H1 (cell line): ENCODE measurements around the gene IRAK3. TPM values are rescaled to one million over a fixed set of nuclear protein-coding genes. Genes with fewer than 3 reads are reported as not detected.
A peak's percentile ranks its signal among the peaks of the same experiment; 100 is the strongest.

Source experiments
- ATF3 ChIP-seq: IDR thresholded peaks from 2 replicates; pipeline ENCODE4 v1.6.1; 2011; ENCODE audit warnings: low read depth, mild to moderate bottlenecking, low read length; ENCODE audit not compliant: insufficient read depth
- BRCA1 ChIP-seq: IDR thresholded peaks from 2 replicates; pipeline ENCODE4 v1.6.1; 2012; ENCODE audit warnings: low read depth, low read length, improper control_type of control experiment
- CEBPB ChIP-seq: IDR thresholded peaks from 2 replicates; pipeline ENCODE4 v1.6.1; 2012; ENCODE audit warnings: low read depth, low read length
- CHD1 ChIP-seq: IDR thresholded peaks from 2 replicates; pipeline ENCODE4 v1.6.1; 2012; ENCODE audit warnings: low read depth, low read length, improper control_type of control experiment
- CREB1 ChIP-seq: IDR thresholded peaks from 2 replicates; pipeline ENCODE4 v1.6.1; 2012; ENCODE audit warnings: inconsistent platforms
- E2F6 ChIP-seq: IDR thresholded peaks from 2 replicates; pipeline ENCODE4 v1.6.1; 2012; ENCODE audit warnings: inconsistent platforms
- GTF2F1 ChIP-seq: IDR thresholded peaks from 2 replicates; pipeline ENCODE4 v1.6.1; 2012; ENCODE audit warnings: low read depth, low read length, improper control_type of control experiment, borderline replicate concordance
- HDAC6 ChIP-seq: IDR thresholded peaks from one replicate; pipeline ENCODE4 v1.7.1; 2012; ENCODE audit warnings: low read depth, mild to moderate bottlenecking, inconsistent platforms, low read length, moderate library complexity
- JUND ChIP-seq: IDR thresholded peaks from 2 replicates; pipeline ENCODE4 v1.6.1; 2011; ENCODE audit warnings: mild to moderate bottlenecking, improper control_type of control experiment, low read length
- KDM1A ChIP-seq: fragments of 200-600, 300-600 bp; sonication (generic); IDR thresholded peaks from 2 replicates; pipeline ENCODE4 v1.7.1; 2016; ENCODE audit warnings: mild to moderate bottlenecking, low read length, borderline replicate concordance
- NANOG ChIP-seq: IDR thresholded peaks from 2 replicates; pipeline ENCODE4 v1.6.1; 2011; ENCODE audit warnings: low read length, low read depth, mild to moderate bottlenecking, inconsistent platforms; ENCODE audit not compliant: insufficient read depth, poor library complexity, severe bottlenecking
- NRF1 ChIP-seq: IDR thresholded peaks from 2 replicates; pipeline ENCODE4 v1.6.1; 2011; ENCODE audit warnings: mild to moderate bottlenecking, low read depth, low read length, improper control_type of control experiment
- POLR2A ChIP-seq, 2 experiments: IDR thresholded peaks; 1 replicate in 1 of 2; 2 replicates in 1 of 2; pipeline ENCODE4 v1.6.1; 2011; ENCODE audit warnings: low read depth in 2 of 2, low read length in 2 of 2, mild to moderate bottlenecking in 2 of 2; ENCODE audit errors: control extremely low read depth in 1 of 2
- POLR2AphosphoS5 ChIP-seq: IDR thresholded peaks from 2 replicates; pipeline ENCODE4 v1.6.1; 2011; ENCODE audit warnings: low read depth, low read length
- RXRA ChIP-seq: IDR thresholded peaks from 2 replicates; pipeline ENCODE4 v1.6.1; 2011; ENCODE audit warnings: low read depth, mild to moderate bottlenecking, low read length, moderate library complexity; ENCODE audit not compliant: insufficient read depth
- SP1 ChIP-seq: IDR thresholded peaks from 2 replicates; pipeline ENCODE4 v1.6.1; 2011; ENCODE audit warnings: low read depth, low read length
- SP2 ChIP-seq: IDR thresholded peaks from 2 replicates; pipeline ENCODE4 v1.6.1; 2012; ENCODE audit warnings: mild to moderate bottlenecking, low read length, inconsistent platforms
- SRF ChIP-seq: IDR thresholded peaks from 2 replicates; pipeline ENCODE4 v1.6.1; 2011; ENCODE audit warnings: mild to moderate bottlenecking, low read depth, low read length, moderate library complexity
- SUZ12 ChIP-seq: fragments of 200-600 bp; sonication (generic); IDR thresholded peaks from 2 replicates; pipeline ENCODE4 v1.6.1; 2012; ENCODE audit warnings: mild to moderate bottlenecking, inconsistent platforms, low read length, moderate library complexity, mixed read lengths
- TAF7 ChIP-seq: optimal IDR thresholded peaks from 2 replicates; pipeline ENCODE3; 2011; ENCODE audit warnings: low read depth, mild to moderate bottlenecking, inconsistent platforms, low read length, moderate library complexity, borderline replicate concordance
- TCF12 ChIP-seq: IDR thresholded peaks from 2 replicates; pipeline ENCODE4 v1.6.1; 2011; ENCODE audit warnings: low read depth, mild to moderate bottlenecking, low read length
- TEAD4 ChIP-seq: IDR thresholded peaks from 2 replicates; pipeline ENCODE4 v1.6.1; 2012; ENCODE audit warnings: low read depth, low read length, inconsistent platforms, mixed read lengths
- YY1 ChIP-seq: IDR thresholded peaks from 2 replicates; pipeline ENCODE4 v1.6.1; 2011; ENCODE audit warnings: low read depth, mild to moderate bottlenecking, low read length
- ZNF274 ChIP-seq: IDR thresholded peaks from 2 replicates; pipeline ENCODE4 v1.7.0; 2012; ENCODE audit warnings: low read length, borderline replicate concordance; ENCODE audit errors: extremely low read depth
- polyA plus RNA-seq, 7 experiments: library from polyadenylated mRNA; depleted of rRNA in 3 of 7; stranded (reverse) in 5 of 7; unstranded in 2 of 7; fragments of >200 nt in 5 of 7; fragments of 200-250 nt in 2 of 7; gene quantifications; 1 replicate in 5 of 7; 2 replicates in 1 of 7; 4 replicates in 1 of 7; pipeline versions ENCODE4 v1.2.1 to v1.2.3, GENCODE V29; 2011 to 2013; ENCODE audit warnings: missing spikeins in 2 of 7, mixed read lengths in 2 of 7
- total RNA-seq: library from RNA; stranded (reverse); fragmentation: NEBNext Ultra II Directional; extraction: Animal tissue kit (Norgen Biotek cat#: 25700); gene quantifications from 2 replicates; pipeline ENCODE4 v1.2.1, GENCODE V29; 2021

The IRAK3 gene
- total and polyA plus RNA-seq, 2 of the 8 experiments (the other 6 are each of a cell fraction or from before 2014, with no cell fraction given), result 0.51 to 2.2 TPM

- TF ChIP-seq GTF2F1 (peak; percentile 70; the same call in 1 of the 2 replicates), BRCA1 (no peak), E2F6 (no peak), JUND (no peak), CHD1 (no peak), POLR2A (IDR thresholded peaks at IDR 0.05; ENCODE audit: control extremely low read depth in 1 of 2, low read depth in 2 of 2, low read length in 2 of 2) (peak; percentile 72 to 94), NRF1 (no peak), SUZ12 (no peak), SP2 (no peak), KDM1A (no peak), ZNF274 (no peak), TCF12 (no peak), NANOG (no peak), HDAC6 (no peak), POLR2AphosphoS5 (peak; percentile 87), YY1 (peak; percentile 32; the same call in 1 of the 2 replicates), SP1 (peak; percentile 39; the same call in 1 of the 2 replicates), TAF7 (peak; percentile 64), ATF3 (no peak), RXRA (no peak), SRF (no peak), TEAD4 (0 out of 2 replicates have a peak, but pooled peaks have one; percentile 33), CEBPB (no peak), CREB1 (peak; percentile 33; the same call in 1 of the 2 replicates)
Observed at GRCh38 chr12:66301944-66302826, 113.2 kb downstream of the IRAK3 start, which contains the start of gene HELB (continued).
